ENCODE results near the gene ANKMY1. TPM values are rescaled to one million over a fixed set of nuclear protein-coding genes. Genes with fewer than 3 reads are reported as not detected.
A peak's percentile ranks its signal among the peaks of the same experiment; 100 is the strongest.

ANKMY1 gene
- total and polyA plus RNA-seq, 2 of the 13 experiments (the other 11 are each of a cell fraction or from before 2014, with no cell fraction given) = 11.7 to 18.8 TPM

DNA sequence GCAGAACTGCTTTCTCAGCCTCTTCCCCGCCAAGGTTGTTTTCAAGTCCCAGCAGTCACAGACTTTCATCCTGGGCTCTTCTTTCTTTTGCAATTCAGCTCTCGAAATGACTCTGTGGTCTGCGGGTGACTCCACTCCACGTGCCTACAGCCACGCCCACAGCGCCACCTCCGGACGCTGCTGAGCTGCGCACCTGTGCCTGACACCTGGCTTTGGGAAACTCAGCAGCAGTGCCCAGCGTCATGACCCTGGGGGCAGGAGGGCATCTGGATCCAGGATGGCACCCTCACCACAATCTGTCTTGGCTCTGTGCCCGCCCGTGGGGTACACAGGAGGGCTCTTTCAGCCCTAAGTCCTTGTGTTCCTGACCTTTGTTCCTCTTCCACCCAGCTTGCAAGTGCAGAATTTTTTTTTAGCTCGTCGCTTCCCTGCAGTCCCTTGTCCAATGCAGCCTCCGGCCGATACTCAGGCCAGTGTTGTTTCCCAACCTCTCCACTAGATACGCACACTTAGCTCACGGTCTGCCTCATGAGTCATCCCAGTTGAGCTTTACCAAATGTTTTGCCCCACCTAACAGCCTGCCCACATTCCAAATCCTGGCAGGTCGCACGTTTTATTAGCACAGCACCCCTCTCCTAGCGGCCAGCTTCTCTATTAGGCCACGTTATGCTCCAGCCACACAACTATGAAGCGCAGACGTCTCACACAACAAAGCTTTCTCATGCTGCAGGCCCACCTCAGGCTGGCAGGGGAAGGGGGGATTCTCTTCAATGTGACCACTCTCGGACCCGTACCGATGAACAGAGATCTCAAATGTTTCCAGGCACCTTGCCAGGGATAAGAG is 22.2 kb upstream of the ANKMY1 start (continued):
- TF ChIP-seq, protein P1, sequence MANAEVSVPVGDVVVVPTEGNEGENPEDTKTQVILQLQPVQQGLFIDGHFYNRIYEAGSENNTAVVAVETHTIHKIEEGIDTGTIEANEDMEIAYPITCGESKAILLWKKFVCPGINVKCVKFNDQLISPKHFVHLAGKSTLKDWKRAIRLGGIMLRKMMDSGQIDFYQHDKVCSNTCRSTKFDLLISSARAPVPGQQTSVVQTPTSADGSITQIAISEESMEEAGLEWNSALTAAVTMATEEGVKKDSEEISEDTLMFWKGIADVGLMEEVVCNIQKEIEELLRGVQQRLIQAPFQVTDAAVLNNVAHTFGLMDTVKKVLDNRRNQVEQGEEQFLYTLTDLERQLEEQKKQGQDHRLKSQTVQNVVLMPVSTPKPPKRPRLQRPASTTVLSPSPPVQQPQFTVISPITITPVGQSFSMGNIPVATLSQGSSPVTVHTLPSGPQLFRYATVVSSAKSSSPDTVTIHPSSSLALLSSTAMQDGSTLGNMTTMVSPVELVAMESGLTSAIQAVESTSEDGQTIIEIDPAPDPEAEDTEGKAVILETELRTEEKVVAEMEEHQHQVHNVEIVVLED (CRISPR knock-in tag; IDR thresholded peaks at IDR 0.05; ENCODE audit: borderline replicate concordance) = peak; percentile 50; the same call in 1 of the 2 replicates
- TF ChIP-seq ZNF709 (CRISPR knock-in tag; IDR thresholded peaks at IDR 0.05) (no peak; the same call in 1 of the 2 replicates), ZNF30 (CRISPR knock-in tag; IDR thresholded peaks at IDR 0.05) (peak; percentile 63; the same call in 1 of the 2 replicates), EZH2 (conservative IDR thresholded peaks at IDR 0.05; ENCODE audit: low read depth, low read length) (no peak), NCOR1 (IDR thresholded peaks at IDR 0.05; ENCODE audit: borderline replicate concordance, low read length) (peak; percentile 82), ZNF782 (CRISPR knock-in tag; IDR thresholded peaks at IDR 0.05; ENCODE audit: borderline replicate concordance) (no peak), SRY (CRISPR knock-in tag; IDR thresholded peaks at IDR 0.05) (0 out of 2 replicates have a peak, but pooled peaks have one; percentile 76), RORA (CRISPR knock-in tag; IDR thresholded peaks at IDR 0.05) (no peak), ZNF768 (CRISPR knock-in tag; IDR thresholded peaks at IDR 0.05) (no peak; the same call in 1 of the 2 replicates), HDAC1 (CRISPR knock-in tag; IDR thresholded peaks at IDR 0.05) (peak; percentile 93), ZBTB7B (CRISPR knock-in tag; IDR thresholded peaks at IDR 0.05) (peak; percentile 65), HNF4A (CRISPR knock-in tag; IDR thresholded peaks at IDR 0.05) (peak; percentile 84), REXO4 (CRISPR knock-in tag; IDR thresholded peaks at IDR 0.05; ENCODE audit: borderline replicate concordance) (peak; percentile 78; the same call in 1 of the 2 replicates), SKIL (CRISPR knock-in tag; IDR thresholded peaks at IDR 0.05; ENCODE audit: borderline replicate concordance) (no peak; the same call in 1 of the 2 replicates), SETDB1 (CRISPR knock-in tag; IDR thresholded peaks at IDR 0.05; ENCODE audit: borderline replicate concordance) (no peak)
- TF ChIP-seq, protein P2, sequence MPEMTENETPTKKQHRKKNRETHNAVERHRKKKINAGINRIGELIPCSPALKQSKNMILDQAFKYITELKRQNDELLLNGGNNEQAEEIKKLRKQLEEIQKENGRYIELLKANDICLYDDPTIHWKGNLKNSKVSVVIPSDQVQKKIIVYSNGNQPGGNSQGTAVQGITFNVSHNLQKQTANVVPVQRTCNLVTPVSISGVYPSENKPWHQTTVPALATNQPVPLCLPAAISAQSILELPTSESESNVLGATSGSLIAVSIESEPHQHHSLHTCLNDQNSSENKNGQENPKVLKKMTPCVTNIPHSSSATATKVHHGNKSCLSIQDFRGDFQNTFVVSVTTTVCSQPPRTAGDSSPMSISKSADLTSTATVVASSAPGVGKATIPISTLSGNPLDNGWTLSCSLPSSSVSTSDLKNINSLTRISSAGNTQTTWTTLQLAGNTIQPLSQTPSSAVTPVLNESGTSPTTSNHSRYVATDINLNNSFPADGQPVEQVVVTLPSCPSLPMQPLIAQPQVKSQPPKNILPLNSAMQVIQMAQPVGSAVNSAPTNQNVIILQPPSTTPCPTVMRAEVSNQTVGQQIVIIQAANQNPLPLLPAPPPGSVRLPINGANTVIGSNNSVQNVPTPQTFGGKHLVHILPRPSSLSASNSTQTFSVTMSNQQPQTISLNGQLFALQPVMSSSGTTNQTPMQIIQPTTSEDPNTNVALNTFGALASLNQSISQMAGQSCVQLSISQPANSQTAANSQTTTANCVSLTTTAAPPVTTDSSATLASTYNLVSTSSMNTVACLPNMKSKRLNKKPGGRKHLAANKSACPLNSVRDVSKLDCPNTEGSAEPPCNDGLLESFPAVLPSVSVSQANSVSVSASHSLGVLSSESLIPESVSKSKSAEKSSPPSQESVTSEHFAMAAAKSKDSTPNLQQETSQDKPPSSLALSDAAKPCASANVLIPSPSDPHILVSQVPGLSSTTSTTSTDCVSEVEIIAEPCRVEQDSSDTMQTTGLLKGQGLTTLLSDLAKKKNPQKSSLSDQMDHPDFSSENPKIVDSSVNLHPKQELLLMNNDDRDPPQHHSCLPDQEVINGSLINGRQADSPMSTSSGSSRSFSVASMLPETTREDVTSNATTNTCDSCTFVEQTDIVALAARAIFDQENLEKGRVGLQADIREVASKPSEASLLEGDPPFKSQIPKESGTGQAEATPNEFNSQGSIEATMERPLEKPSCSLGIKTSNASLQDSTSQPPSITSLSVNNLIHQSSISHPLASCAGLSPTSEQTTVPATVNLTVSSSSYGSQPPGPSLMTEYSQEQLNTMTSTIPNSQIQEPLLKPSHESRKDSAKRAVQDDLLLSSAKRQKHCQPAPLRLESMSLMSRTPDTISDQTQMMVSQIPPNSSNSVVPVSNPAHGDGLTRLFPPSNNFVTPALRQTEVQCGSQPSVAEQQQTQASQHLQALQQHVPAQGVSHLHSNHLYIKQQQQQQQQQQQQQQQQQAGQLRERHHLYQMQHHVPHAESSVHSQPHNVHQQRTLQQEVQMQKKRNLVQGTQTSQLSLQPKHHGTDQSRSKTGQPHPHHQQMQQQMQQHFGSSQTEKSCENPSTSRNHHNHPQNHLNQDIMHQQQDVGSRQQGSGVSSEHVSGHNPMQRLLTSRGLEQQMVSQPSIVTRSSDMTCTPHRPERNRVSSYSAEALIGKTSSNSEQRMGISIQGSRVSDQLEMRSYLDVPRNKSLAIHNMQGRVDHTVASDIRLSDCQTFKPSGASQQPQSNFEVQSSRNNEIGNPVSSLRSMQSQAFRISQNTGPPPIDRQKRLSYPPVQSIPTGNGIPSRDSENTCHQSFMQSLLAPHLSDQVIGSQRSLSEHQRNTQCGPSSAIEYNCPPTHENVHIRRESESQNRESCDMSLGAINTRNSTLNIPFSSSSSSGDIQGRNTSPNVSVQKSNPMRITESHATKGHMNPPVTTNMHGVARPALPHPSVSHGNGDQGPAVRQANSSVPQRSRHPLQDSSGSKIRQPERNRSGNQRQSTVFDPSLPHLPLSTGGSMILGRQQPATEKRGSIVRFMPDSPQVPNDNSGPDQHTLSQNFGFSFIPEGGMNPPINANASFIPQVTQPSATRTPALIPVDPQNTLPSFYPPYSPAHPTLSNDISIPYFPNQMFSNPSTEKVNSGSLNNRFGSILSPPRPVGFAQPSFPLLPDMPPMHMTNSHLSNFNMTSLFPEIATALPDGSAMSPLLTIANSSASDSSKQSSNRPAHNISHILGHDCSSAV (CRISPR knock-in tag; IDR thresholded peaks at IDR 0.05; ENCODE audit: borderline replicate concordance) = no peak

Measured in HepG2 (cell line).